ENCODE data around the gene IL1RAPL1.

IL1RAPL1 gene

GRCh38 chrX:29941287-29941686 lies 1354.0 kb downstream of the IL1RAPL1 start:
- no peak for DNase-seq

GRCh38 chrX:29947225-29947624 lies 1360.0 kb downstream of the IL1RAPL1 start:
- DNase-seq = no peak

- no peak for DNase-seq
Observed at GRCh38 chrX:29948653-29949052, 1361.4 kb downstream of the IL1RAPL1 start.

- DNase-seq = no peak
Observed at GRCh38 chrX:29952016-29952415, 1364.8 kb downstream of the IL1RAPL1 start.

GRCh38 chrX:29962061-29962460 lies 1374.8 kb downstream of the IL1RAPL1 start:
- DNase-seq = no peak

- DNase-seq = no peak
Observed at GRCh38 chrX:29965634-29966033, 1378.4 kb downstream of the IL1RAPL1 start.

GRCh38 chrX:29992083-29992482 lies 1404.8 kb downstream of the IL1RAPL1 start:
- DNase-seq = no peak

GRCh38 chrX:30005813-30006212 lies 1418.6 kb downstream of the IL1RAPL1 start:
- DNase-seq = no peak
